Retinal pigment epithelial cell (primary cell): ENCODE measurements around the gene HUWE1.

Source experiments
- DNase-seq: peaks from one replicate; pipeline ENCODE4 v3.0.0-alpha.2; 2010; ENCODE audit warnings: low read depth
- H3K4me3 ChIP-seq: 2 replicates; pipeline ENCODE4 v1.5.1; 2011; ENCODE audit warnings: mild to moderate bottlenecking, low read length, control low read depth, moderate library complexity
- TF ChIP-seq, protein P1 (sequence below): conservative IDR thresholded peaks from 2 replicates; pipeline ENCODE4 v1.5.1; 2011; ENCODE audit warnings: low read depth, low read length, control low read depth, inconsistent platforms

Gene HUWE1

DNA sequence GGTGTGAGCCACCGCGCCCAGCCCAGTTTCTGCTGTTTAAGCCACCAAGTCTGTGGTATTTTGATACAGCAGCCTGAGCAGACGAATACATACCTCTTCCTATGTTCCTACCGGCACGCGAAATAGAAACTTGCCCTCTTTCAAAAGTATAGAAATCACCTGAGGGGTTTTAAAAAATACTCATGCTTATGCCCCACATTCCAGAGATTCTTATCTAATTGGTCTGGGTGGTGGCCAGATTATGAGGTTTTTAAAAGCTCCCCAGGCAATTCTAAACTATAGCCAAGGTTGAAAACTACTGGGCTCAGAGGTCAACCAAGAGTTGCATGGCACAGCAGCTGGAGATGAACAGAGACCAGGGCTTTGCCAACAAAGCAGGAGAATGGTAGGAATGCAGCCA is 24.9 kb upstream of the HUWE1 start:
- no peak overlapping the region for H3K4me3 ChIP-seq
- DNase-seq, result no peak
- TF ChIP-seq, protein P1, sequence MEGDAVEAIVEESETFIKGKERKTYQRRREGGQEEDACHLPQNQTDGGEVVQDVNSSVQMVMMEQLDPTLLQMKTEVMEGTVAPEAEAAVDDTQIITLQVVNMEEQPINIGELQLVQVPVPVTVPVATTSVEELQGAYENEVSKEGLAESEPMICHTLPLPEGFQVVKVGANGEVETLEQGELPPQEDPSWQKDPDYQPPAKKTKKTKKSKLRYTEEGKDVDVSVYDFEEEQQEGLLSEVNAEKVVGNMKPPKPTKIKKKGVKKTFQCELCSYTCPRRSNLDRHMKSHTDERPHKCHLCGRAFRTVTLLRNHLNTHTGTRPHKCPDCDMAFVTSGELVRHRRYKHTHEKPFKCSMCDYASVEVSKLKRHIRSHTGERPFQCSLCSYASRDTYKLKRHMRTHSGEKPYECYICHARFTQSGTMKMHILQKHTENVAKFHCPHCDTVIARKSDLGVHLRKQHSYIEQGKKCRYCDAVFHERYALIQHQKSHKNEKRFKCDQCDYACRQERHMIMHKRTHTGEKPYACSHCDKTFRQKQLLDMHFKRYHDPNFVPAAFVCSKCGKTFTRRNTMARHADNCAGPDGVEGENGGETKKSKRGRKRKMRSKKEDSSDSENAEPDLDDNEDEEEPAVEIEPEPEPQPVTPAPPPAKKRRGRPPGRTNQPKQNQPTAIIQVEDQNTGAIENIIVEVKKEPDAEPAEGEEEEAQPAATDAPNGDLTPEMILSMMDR, result no peak

DNA sequence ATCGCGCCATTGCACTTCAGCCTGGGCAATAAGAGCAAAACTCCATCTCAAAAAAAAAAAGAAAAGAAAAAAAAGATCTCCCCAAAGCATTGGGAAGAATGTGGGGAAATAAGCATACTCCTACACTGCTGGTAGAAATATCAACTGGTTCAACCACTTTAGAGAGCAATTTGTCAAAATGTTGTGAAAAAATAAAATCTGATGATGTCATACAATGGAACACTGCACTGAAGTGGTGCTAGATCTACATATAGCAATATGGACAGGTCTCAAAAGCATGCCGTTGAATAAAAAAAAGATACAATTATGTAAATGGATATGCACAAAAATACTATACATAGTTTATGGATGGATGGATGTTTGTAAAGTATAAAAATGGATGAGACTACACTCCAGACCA is 18.3 kb upstream of the HUWE1 start:
- TF ChIP-seq, protein P1, result no peak
- DNase-seq, result no peak
- H3K4me3 ChIP-seq, result no peak overlapping the region

DNA sequence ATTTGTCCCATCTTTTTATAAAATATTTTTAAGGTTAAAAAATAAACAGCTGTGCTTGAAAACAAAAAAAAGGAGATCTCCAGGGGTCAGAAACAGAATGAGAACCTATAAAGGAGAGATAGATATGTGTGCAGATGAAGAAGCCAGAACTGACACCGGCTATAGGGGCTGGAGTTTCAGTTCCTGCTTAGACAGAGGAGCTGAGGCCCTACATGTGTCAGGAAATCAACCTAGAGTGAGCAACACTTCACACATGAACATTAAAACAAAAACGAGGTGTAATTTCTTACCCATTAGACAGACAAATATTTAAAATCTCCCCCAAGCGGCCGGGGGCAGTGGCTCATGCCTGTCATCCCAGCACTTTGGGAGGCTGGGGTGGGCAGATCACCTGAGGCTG is 17.8 kb upstream of the HUWE1 start:
- DNase-seq, result no peak
- TF ChIP-seq, protein P1, result no peak
- H3K4me3 ChIP-seq, result no peak overlapping the region

DNA sequence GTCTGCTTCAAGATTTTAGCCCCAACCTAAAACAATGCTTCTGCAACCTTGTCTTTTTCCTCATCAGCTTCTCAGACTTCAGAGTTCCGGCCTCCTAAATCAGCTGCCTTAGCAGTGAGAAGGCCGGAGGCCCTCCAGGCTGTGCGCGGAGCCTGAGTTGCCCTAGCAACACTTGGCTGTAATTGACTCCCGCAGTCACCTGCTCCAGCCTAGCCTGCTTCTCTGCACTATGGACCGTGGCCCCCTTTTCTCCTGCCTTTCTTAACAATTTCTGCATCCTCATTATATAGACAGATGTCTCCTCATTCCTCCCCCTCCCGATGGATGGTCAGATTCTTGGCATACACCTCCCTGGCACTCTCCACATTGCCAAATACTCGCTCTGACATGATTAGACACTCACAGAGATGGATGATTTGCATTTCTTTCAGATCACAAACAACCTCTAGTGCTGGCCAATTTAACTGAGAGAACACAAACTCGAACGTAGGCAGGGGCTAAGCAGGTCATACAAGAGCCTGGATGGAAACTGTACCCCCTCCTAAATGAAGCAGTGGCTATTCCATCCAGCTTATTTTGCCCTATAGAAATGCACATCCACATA is 9.5 kb upstream of the HUWE1 start:
- no peak overlapping the region for H3K4me3 ChIP-seq
- DNase-seq, result no peak
- TF ChIP-seq, protein P1, result no peak

DNA sequence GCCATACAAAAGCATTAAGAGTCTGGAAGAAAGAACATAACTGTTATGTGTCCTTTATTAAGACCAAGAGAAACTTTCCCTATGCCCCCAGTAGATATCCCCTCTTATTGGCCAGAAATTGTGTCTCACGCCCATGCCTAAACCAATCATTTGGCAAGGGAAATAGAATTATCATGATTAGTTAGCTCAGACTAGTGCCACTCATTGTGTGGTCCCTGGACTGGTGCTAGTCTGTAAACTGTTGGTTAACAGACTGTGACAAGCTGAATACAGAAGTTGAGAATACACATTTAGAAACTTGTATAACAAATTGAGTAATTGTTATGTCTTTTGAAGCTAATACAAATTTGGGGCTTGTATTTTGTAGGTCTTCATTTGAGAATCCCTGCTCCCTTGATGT is 8.1 kb upstream of the HUWE1 start:
- no peak overlapping the region for H3K4me3 ChIP-seq
- DNase-seq, result no peak
- TF ChIP-seq, protein P1, result no peak

DNA sequence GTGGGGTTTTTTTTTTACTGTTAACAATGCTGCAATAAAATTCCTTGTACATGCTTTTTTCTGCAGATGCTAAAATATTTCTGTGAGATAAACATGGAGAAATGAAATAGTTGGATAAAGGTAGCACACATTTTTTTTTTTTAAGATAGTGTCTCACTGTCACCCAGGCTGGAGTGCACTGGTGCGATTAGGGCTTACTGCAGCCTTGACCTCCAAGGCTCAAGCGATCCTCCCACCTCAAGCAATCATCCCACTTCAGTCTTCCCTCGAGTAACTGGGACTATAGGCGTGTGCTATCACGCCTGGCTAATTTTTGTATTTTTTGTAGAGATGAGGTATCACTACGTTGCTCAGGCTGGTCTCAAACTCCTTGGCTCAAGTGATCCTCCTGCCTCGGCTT is 1.8 kb upstream of the HUWE1 start:
- TF ChIP-seq, protein P1, result no peak
- H3K4me3 ChIP-seq, result no peak overlapping the region
- no peak for DNase-seq

DNA sequence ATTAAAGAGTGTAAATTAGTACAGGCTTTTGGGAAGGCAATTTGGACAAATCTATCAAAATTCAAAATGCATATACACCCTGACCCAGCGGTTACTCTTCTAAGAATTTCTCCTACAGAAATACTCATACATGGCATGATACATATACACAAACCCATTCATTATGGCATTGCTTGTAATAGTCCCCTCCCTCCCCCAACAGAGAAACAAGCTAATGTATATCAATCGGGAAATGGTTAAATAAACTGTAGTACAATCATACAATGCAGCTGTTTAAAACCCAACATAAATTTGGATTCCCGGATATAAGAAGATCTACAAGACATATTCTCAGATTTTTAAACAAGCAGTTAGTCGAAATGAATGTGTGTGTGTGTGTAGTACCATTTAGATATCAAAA is 808 bp downstream of the HUWE1 start:
- DNase-seq, result no peak
- TF ChIP-seq, protein P1, result no peak

More for the DNA sequence above, 808 bp downstream of the HUWE1 start:
- H3K4me3 ChIP-seq, result peak overlapping the region; percentile 63
